H1 (cell line): Measurements from ENCODE around the gene RORB. TPM values are rescaled to one million over a fixed set of nuclear protein-coding genes. Genes with fewer than 3 reads are reported as not detected.

ENCODE experiments used
- CTCF ChIA-PET: fragments of 300-600 bp; sonication (Branson Sonifier 250); formaldehyde crosslinking; loops from one replicate; lab custom pipeline; 2021; ENCODE audit not compliant: partially characterized antibody; lab: Charles Lee
- POLR2A ChIA-PET: fragments of 300-600 bp; sonication (Branson Sonifier 250); formaldehyde crosslinking; loops from one replicate; lab custom pipeline; 2021; ENCODE audit warnings: inconsistent platforms; ENCODE audit not compliant: partially characterized antibody; lab: Charles Lee
- DNase-seq, 2 experiments: peaks; one replicate each; pipeline versions ENCODE4 v3.0.0 to v3.0.0-alpha.2; 2010 to 2022; ENCODE audit warnings: low spot score in 2 of 2, low read depth in 1 of 2, mixed read lengths in 1 of 2
- FAIRE-seq: peaks from 2 replicates; lab custom pipeline; 2011; peaks lifted over from hg19 to GRCh38; lab: Jason Lieb, UNC
- H2AFZ ChIP-seq: 2 replicates; pipeline ENCODE4 v1.8.1; 2012; ENCODE audit warnings: low read length, inconsistent platforms
- H2AK5ac ChIP-seq: 2 replicates; pipeline ENCODE4 v1.6.1; 2013; ENCODE audit warnings: low read depth, low read length
- H2BK120ac ChIP-seq: replicated peaks from 2 replicates; pipeline ENCODE3; 2013; ENCODE audit warnings: low read depth, low read length, inconsistent platforms
- H2BK12ac ChIP-seq: 2 replicates; pipeline ENCODE4 v1.6.1; 2013; ENCODE audit warnings: low read depth, low read length
- H2BK15ac ChIP-seq: 2 replicates; pipeline ENCODE4 v1.6.1; 2013; ENCODE audit warnings: low read length
- H2BK20ac ChIP-seq: 2 replicates; pipeline ENCODE4 v1.6.1; 2013; ENCODE audit warnings: low read length
- H2BK5ac ChIP-seq: 2 replicates; pipeline ENCODE4 v1.6.1; 2013; ENCODE audit warnings: low read depth, low read length
- H3K14ac ChIP-seq: 2 replicates; pipeline ENCODE4 v1.6.1; 2013; ENCODE audit warnings: inconsistent platforms; ENCODE audit not compliant: insufficient read length
- H3K18ac ChIP-seq: 2 replicates; pipeline ENCODE4 v1.6.1; 2013; ENCODE audit warnings: low read length; ENCODE audit errors: extremely low read depth
- H3K23ac ChIP-seq: 2 replicates; pipeline ENCODE4 v1.6.1; 2013; ENCODE audit warnings: inconsistent platforms; ENCODE audit not compliant: insufficient read length
- H3K23me2 ChIP-seq: 2 replicates; pipeline ENCODE4 v1.6.1; 2013; ENCODE audit warnings: low read depth, low read length
- H3K27ac ChIP-seq: 2 replicates; pipeline ENCODE4 v1.6.1; 2011; ENCODE audit warnings: low read depth, low read length, inconsistent platforms
- H3K27me3 ChIP-seq, 4 experiments: replicated peaks in 1 of 4; 1 replicate in 1 of 4; 2 replicates in 3 of 4; pipeline versions ENCODE4 v1.6.1 to v1.8.1; 2011 to 2013; ENCODE audit warnings: low read length in 3 of 4, mild to moderate bottlenecking in 3 of 4, inconsistent platforms in 2 of 4, mixed read lengths in 2 of 4, moderate library complexity in 1 of 4; ENCODE audit not compliant: control insufficient read depth in 3 of 4, insufficient read depth in 3 of 4; ENCODE audit errors: extremely low read depth in 1 of 4
- H3K36me3 ChIP-seq, 4 experiments: 2 replicates each; pipeline versions ENCODE4 v1.6.1 to v1.8.1; 2011 to 2013; ENCODE audit warnings: mild to moderate bottlenecking in 4 of 4, low read length in 3 of 4, moderate library complexity in 2 of 4, control low read depth in 1 of 4, inconsistent platforms in 1 of 4; ENCODE audit not compliant: insufficient read depth in 4 of 4, control insufficient read depth in 2 of 4
- H3K4ac ChIP-seq: replicated peaks from 2 replicates; pipeline ENCODE3; 2013; ENCODE audit warnings: low read length, low read depth, mixed read lengths, inconsistent platforms; ENCODE audit not compliant: insufficient read length
- H3K4me1 ChIP-seq, 4 experiments: replicated peaks in 1 of 4; 1 replicate in 1 of 4; 2 replicates in 3 of 4; pipeline versions ENCODE4 v1.6.1 to v1.8.1; 2011 to 2013; ENCODE audit warnings: low read length in 3 of 4, inconsistent platforms in 2 of 4, mixed read lengths in 1 of 4; ENCODE audit not compliant: insufficient read depth in 4 of 4, control insufficient read depth in 3 of 4
- H3K4me2 ChIP-seq, 2 experiments: 2 replicates each; pipeline versions ENCODE4 v1.6.1 to v1.8.1; 2011 to 2013; ENCODE audit warnings: low read depth in 2 of 2, low read length in 2 of 2, control low read depth in 1 of 2, inconsistent platforms in 1 of 2, mild to moderate bottlenecking in 1 of 2; ENCODE audit not compliant: insufficient read depth in 1 of 2
- H3K4me3 ChIP-seq, 4 experiments: fragments of 200-600, 300-600 bp in 1 of 4; sonication (generic), shearing (Covaris generic), sonication (Bioruptor Twin) in 1 of 4; 2 replicates each; pipeline versions ENCODE4 v1.5.1 to v1.8.1; 2011 to 2016; ENCODE audit warnings: low read length in 4 of 4, low read depth in 3 of 4, control low read depth in 2 of 4, inconsistent platforms in 2 of 4, mild to moderate bottlenecking in 2 of 4, mixed read lengths in 1 of 4, moderate library complexity in 1 of 4; ENCODE audit not compliant: insufficient read depth in 2 of 4; ENCODE audit errors: extremely low read depth in 1 of 4
- H3K56ac ChIP-seq: replicated peaks from 2 replicates; pipeline ENCODE3; 2013; ENCODE audit warnings: low read depth, mild to moderate bottlenecking, mixed read lengths, low read length, inconsistent platforms; ENCODE audit not compliant: insufficient read length
- H3K79me1 ChIP-seq: 2 replicates; pipeline ENCODE4 v1.6.1; 2013; ENCODE audit warnings: low read depth, low read length, control low read depth
- H3K79me2 ChIP-seq, 2 experiments: 2 replicates each; pipeline versions ENCODE4 v1.6.1 to v1.8.1; 2012 to 2013; ENCODE audit warnings: low read length in 2 of 2, mild to moderate bottlenecking in 2 of 2, inconsistent platforms in 1 of 2; ENCODE audit not compliant: insufficient read depth in 2 of 2, control insufficient read depth in 1 of 2
- H3K9ac ChIP-seq, 4 experiments: replicated peaks in 1 of 4; 1 replicate in 1 of 4; 2 replicates in 3 of 4; pipeline versions ENCODE4 v1.6.1 to v1.8.1; 2011 to 2013; ENCODE audit warnings: low read depth in 3 of 4, low read length in 3 of 4, control low read depth in 2 of 4, mild to moderate bottlenecking in 2 of 4, moderate library complexity in 2 of 4, inconsistent platforms in 1 of 4; ENCODE audit errors: extremely low read depth in 1 of 4
- H3K9me3 ChIP-seq, 2 experiments: 2 replicates each; pipeline versions ENCODE4 v1.6.1 to v1.8.1; 2012 to 2013; ENCODE audit warnings: mild to moderate bottlenecking in 2 of 2, moderate library complexity in 2 of 2, control low read depth in 1 of 2, inconsistent platforms in 1 of 2, low read depth in 1 of 2, low read length in 1 of 2, mixed read lengths in 1 of 2; ENCODE audit not compliant: insufficient read depth in 2 of 2
- H4K20me1 ChIP-seq, 2 experiments: replicated peaks in 1 of 2; 2 replicates each; pipeline versions ENCODE3 to v1.8.1; 2011 to 2013; ENCODE audit warnings: inconsistent platforms in 2 of 2, low read length in 2 of 2, mild to moderate bottlenecking in 1 of 2; ENCODE audit not compliant: insufficient read depth in 2 of 2, control insufficient read depth in 1 of 2
- H4K5ac ChIP-seq: 2 replicates; pipeline ENCODE4 v1.6.1; 2013; ENCODE audit warnings: low read length, low read depth, mixed read lengths, inconsistent platforms; ENCODE audit not compliant: insufficient read length
- H4K8ac ChIP-seq: 2 replicates; pipeline ENCODE4 v1.8.0; 2013; ENCODE audit warnings: mild to moderate bottlenecking, moderate library complexity, low read length, inconsistent platforms; ENCODE audit not compliant: insufficient read depth; ENCODE audit errors: extremely low read depth
- H4K91ac ChIP-seq: replicated peaks from 2 replicates; pipeline ENCODE3; 2013; ENCODE audit warnings: low read length, mixed read lengths, inconsistent platforms; ENCODE audit not compliant: insufficient read length
- CHD2 ChIP-seq: IDR thresholded peaks from 2 replicates; pipeline ENCODE4 v1.6.1; 2012; ENCODE audit warnings: low read length, improper control_type of control experiment
- GABPA ChIP-seq: IDR thresholded peaks from 2 replicates; pipeline ENCODE4 v1.6.1; 2011; ENCODE audit warnings: mild to moderate bottlenecking, low read length, moderate library complexity, borderline replicate concordance; ENCODE audit not compliant: insufficient read depth
- HDAC6 ChIP-seq: IDR thresholded peaks from one replicate; pipeline ENCODE4 v1.7.1; 2012; ENCODE audit warnings: low read depth, mild to moderate bottlenecking, inconsistent platforms, low read length, moderate library complexity
- NANOG ChIP-seq: IDR thresholded peaks from 2 replicates; pipeline ENCODE4 v1.6.1; 2011; ENCODE audit warnings: low read length, low read depth, mild to moderate bottlenecking, inconsistent platforms; ENCODE audit not compliant: insufficient read depth, poor library complexity, severe bottlenecking
- NRF1 ChIP-seq: IDR thresholded peaks from 2 replicates; pipeline ENCODE4 v1.6.1; 2011; ENCODE audit warnings: mild to moderate bottlenecking, low read depth, low read length, improper control_type of control experiment
- TEAD4 ChIP-seq: IDR thresholded peaks from 2 replicates; pipeline ENCODE4 v1.6.1; 2012; ENCODE audit warnings: low read depth, low read length, inconsistent platforms, mixed read lengths
- WGBS, 2 experiments: shearing (Covaris generic) in 1 of 2; methylation state at CpG; one replicate each; pipeline versions ENCODE4 v1.1.6 to v1.1.7; 2013 to 2015; ENCODE audit warnings: low lambda C conversion rate in 2 of 2, mixed read lengths in 2 of 2, inconsistent platforms in 1 of 2, low coverage in 1 of 2, missing lambda C conversion rate in 1 of 2; ENCODE audit not compliant: insufficient replicate concordance in 2 of 2, insufficient coverage in 1 of 2, insufficient read length in 1 of 2; ENCODE audit errors: extremely low coverage in 1 of 2, missing lambda C conversion rate in 1 of 2; 5-methylcytosine and 5-hydroxymethylcytosine counted together
- polyA plus RNA-seq, 7 experiments: library from polyadenylated mRNA; depleted of rRNA in 3 of 7; stranded (reverse) in 5 of 7; unstranded in 2 of 7; fragments of >200 nt in 5 of 7; fragments of 200-250 nt in 2 of 7; gene quantifications; 1 replicate in 5 of 7; 2 replicates in 1 of 7; 4 replicates in 1 of 7; pipeline versions ENCODE4 v1.2.1 to v1.2.3, GENCODE V29; 2011 to 2013; ENCODE audit warnings: missing spikeins in 2 of 7, mixed read lengths in 2 of 7
- total RNA-seq: library from RNA; stranded (reverse); fragmentation: NEBNext Ultra II Directional; extraction: Animal tissue kit (Norgen Biotek cat#: 25700); gene quantifications from 2 replicates; pipeline ENCODE4 v1.2.1, GENCODE V29; 2021

RORB gene
- total and polyA plus RNA-seq, 2 of the 8 experiments (the other 6 are each of a cell fraction or from before 2014, with no cell fraction given), result 2.3 to 7.1 TPM

- Histone ChIP-seq H3K79me2 (no peaks in the 10 kb centered on the region), H2BK120ac (no peak overlapping the region), H3K4me3 (no peak overlapping the region), H3K23me2 (no peaks in the 10 kb centered on the region), H3K4ac (no peak overlapping the region), H3K18ac (no peak overlapping the region), H3K4me2 (no peak overlapping the region), H4K91ac (no peak overlapping the region), H3K4me1 (peaks cover 3 to 13% (median 6%) of the 10 kb centered on the region in 4 experiments; a peak in 5 of 7 replicates), H2AK5ac (no peak overlapping the region), H3K23ac (no peak overlapping the region), H4K20me1 (no peaks in the 10 kb centered on the region), H3K27ac (no peak overlapping the region), H2BK12ac (no peak overlapping the region), H2BK15ac (no peak overlapping the region), H3K36me3 (no peaks in the 10 kb centered on the region), H3K27me3 (no peaks in the 10 kb centered on the region), H2AFZ (no peak overlapping the region), H3K79me1 (no peaks in the 10 kb centered on the region), H3K14ac (peak overlapping the region; percentile 40), H3K56ac (no peak overlapping the region), H3K9me3 (no peaks in the 10 kb centered on the region), H3K9ac (no peak overlapping the region), H4K5ac (no peak overlapping the region), H2BK5ac (no peak overlapping the region), H2BK20ac (0 out of 2 replicates have a peak overlapping the region, but pooled peaks have one; percentile 21), H4K8ac (no peak overlapping the region)
- TF ChIP-seq NRF1, result no peak
- no peak for TF ChIP-seq GABPA
- no peak for TF ChIP-seq HDAC6
- TF ChIP-seq CHD2, result no peak
- TF ChIP-seq NANOG, result no peak
- TF ChIP-seq TEAD4, result no peak
- POLR2A ChIA-PET, result no interaction called here
- DNase-seq (no peak), FAIRE-seq (no peak)
- CTCF ChIA-PET, result interaction anchor here (0.6 to 2.0 kb wide), 4 partner anchors 20 to 194 kb away, joined by 3 to 8 read pairs (median 4); no protein-coding TSS in a partner anchor
- 88% methylated on average over 8 of the region's 8 CpGs; no CpG with 5 or more reads in 1 of the 2 experiments for WGBS, 2 experiments
These were observed 76.6 kb downstream of the RORB start for GRCh38 chr9:74573640-74574191.
